ENCODE data around the gene KIF18A.

KIF18A gene

DNA sequence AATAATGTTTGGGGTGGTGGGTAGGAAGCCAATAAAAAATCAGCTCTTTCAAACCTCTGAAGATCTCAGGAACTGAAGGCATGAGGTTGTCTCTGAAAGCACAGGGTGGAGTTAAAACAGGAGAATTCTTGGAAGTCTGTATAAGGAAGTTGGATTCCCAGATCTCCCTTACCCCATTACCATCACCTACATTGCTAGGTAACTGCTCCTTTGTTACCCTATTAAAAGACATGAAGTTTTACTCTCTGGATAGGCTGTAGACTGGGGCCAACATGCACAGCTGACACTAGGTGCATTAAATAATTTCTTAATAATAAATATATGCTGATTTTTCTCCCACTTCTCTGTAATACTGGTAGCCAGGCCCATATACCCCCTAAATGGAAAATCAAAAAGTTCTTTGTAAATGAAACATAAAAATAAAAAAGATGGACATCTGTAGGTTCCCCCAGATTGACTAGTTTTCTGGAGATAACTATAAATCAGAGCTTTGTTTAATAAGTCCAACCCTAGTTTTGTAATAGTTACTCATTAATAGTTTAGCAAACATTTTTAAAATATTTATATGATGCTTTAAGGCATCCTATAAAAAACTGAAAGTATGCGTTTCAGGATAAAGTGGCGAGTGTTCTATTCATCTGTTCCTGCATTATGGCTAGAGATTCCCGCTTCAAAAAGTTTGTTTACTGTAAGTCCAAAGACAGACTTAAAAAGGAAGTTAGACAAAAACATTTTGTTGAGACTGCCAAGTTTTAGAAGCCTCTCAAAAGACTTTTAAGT is 63.8 kb downstream of the KIF18A start:
- no peaks in the 10 kb centered on the region for H3K27me3 Mint-ChIP-seq
- H3K27ac Mint-ChIP-seq: no peak overlapping the region
- H3K4me3 Mint-ChIP-seq: no peak overlapping the region

GRCh38 chr11:28040384-28040783 is 67.6 kb downstream of the KIF18A start:
- DNase-seq (no peak), ATAC-seq (no peak)
- peaks cover 3% of the 10 kb centered on the region for H3K9me3 Mint-ChIP-seq
- H3K36me3 Mint-ChIP-seq (ENCODE audit: low read depth): peaks cover 7% of the 10 kb centered on the region
- no peaks in the 10 kb centered on the region for H3K27me3 Mint-ChIP-seq
- H3K4me3 Mint-ChIP-seq: no peak overlapping the region
- no peaks in the 10 kb centered on the region for H3K4me1 Mint-ChIP-seq
- no peak overlapping the region for H3K27ac Mint-ChIP-seq

More for the DNA sequence above, 63.8 kb downstream of the KIF18A start:
- ATAC-seq: no peak
- Mint-ChIP-seq H3K4me1 (no peaks in the 10 kb centered on the region), H3K36me3 (ENCODE audit: low read depth) (peaks cover 2% of the 10 kb centered on the region), H3K9me3 (no peaks in the 10 kb centered on the region)
- DNase-seq: no peak

GRCh38 chr11:28038775-28039174 is 69.2 kb downstream of the KIF18A start:
- Mint-ChIP-seq H3K27me3 (no peaks in the 10 kb centered on the region), H3K9me3 (peaks cover 3% of the 10 kb centered on the region), H3K36me3 (ENCODE audit: low read depth) (peaks cover 7% of the 10 kb centered on the region), H3K27ac (no peak overlapping the region), H3K4me3 (no peak overlapping the region), H3K4me1 (no peaks in the 10 kb centered on the region)
- no peak for ATAC-seq
- DNase-seq: no peak

DNA sequence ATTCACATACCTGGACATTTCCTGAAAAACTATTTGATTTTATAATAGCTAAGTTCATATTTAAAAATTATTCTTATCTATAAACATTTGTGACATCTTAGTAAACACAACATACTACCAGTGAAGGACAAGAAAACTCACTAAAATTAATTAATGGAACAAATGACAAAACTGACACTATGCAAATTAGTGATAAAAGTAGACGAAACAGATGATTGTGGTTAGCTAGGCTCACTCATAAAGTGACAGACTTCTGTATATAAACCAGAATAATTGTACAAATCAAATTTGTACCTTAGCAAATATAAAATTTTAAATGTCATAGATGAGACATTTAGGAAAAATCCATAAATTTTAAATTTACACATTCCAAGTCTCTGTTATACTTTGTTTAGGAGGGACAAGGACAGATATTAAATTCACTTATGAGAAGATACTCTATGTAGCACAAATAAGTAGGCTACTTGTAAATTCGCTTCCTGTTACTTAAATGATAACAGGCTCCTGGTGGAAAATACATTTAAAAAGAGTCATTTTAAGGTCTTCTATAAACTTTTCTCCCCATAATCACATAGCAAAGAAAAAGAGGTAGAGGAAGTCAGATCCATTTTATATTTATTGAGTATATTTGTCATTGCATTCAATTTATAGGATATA is 81.2 kb downstream of the KIF18A start:
- no peaks in the 10 kb centered on the region for H3K27me3 Mint-ChIP-seq
- H3K36me3 Mint-ChIP-seq (ENCODE audit: low read depth): peaks cover 28% of the 10 kb centered on the region
- no peak overlapping the region for H3K4me3 Mint-ChIP-seq
- H3K9me3 Mint-ChIP-seq: peaks cover 6% of the 10 kb centered on the region
- no peak overlapping the region for H3K27ac Mint-ChIP-seq
- DNase-seq (no peak), ATAC-seq (no peak)
- H3K4me1 Mint-ChIP-seq: peaks cover 2% of the 10 kb centered on the region

DNA sequence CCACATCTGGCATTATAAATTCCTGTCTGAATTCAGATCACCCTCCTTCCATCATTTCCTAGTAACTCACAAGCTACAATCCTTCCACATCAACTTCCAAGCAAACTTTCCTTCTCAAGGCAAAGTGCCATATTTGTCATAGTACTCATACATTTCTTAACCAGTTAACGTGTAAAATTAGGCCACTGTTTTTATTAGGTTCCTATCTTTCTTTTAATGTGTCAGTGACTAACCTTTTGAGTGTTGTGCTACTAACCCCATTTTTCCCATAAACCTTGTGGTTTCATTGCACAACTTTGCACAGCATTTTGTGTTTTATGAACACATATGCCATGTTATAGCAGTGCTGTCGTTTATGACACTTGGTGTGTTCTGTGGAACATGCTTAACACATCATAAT is 90.1 kb downstream of the KIF18A start:
- ATAC-seq: no peak
- Mint-ChIP-seq H3K4me1 (no peaks in the 10 kb centered on the region), H3K36me3 (ENCODE audit: low read depth) (peaks cover 4% of the 10 kb centered on the region), H3K4me3 (no peak overlapping the region), H3K27me3 (no peaks in the 10 kb centered on the region), H3K27ac (no peak overlapping the region), H3K9me3 (no peaks in the 10 kb centered on the region)
- DNase-seq: no peak

DNA sequence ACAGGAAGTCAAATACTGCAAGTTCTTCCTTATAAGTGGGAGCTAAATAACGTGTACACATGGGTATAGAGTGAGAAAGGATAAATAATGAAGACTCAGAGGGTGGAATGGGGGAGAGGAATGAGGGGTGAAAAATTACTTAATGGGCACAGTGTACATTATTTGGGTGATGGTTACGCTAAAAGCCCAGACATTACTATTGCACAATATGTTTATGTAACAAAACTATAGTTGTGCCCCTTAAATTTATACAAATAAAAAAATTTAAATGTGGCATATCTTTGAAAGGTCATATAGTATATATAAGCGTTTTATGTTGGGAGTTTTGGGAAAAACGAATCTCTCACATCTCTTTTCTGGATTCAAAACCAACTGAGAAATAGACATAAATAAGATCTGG is 96.1 kb downstream of the KIF18A start:
- Mint-ChIP-seq H3K9me3 (no peaks in the 10 kb centered on the region), H3K4me3 (no peak overlapping the region), H3K4me1 (no peaks in the 10 kb centered on the region), H3K27ac (no peak overlapping the region), H3K36me3 (ENCODE audit: low read depth) (no peaks in the 10 kb centered on the region), H3K27me3 (no peaks in the 10 kb centered on the region)
- ATAC-seq (no peak), DNase-seq (no peak)

GRCh38 chr11:28009996-28010395 is 98.0 kb downstream of the KIF18A start:
- DNase-seq (no peak), ATAC-seq (no peak)
- no peaks in the 10 kb centered on the region for H3K9me3 Mint-ChIP-seq
- no peak overlapping the region for H3K4me3 Mint-ChIP-seq
- H3K27me3 Mint-ChIP-seq: no peaks in the 10 kb centered on the region
- no peaks in the 10 kb centered on the region for H3K4me1 Mint-ChIP-seq
- H3K27ac Mint-ChIP-seq: no peak overlapping the region
- no peaks in the 10 kb centered on the region for H3K36me3 Mint-ChIP-seq (ENCODE audit: low read depth)

- H3K4me3 Mint-ChIP-seq: no peak overlapping the region
- H3K4me1 Mint-ChIP-seq: no peaks in the 10 kb centered on the region
- ATAC-seq (no peak), DNase-seq (no peak)
- peaks cover 3% of the 10 kb centered on the region for H3K9me3 Mint-ChIP-seq
- H3K36me3 Mint-ChIP-seq (ENCODE audit: low read depth): no peaks in the 10 kb centered on the region
- no peak overlapping the region for H3K27ac Mint-ChIP-seq
- no peaks in the 10 kb centered on the region for H3K27me3 Mint-ChIP-seq
Measured at GRCh38 chr11:28009388-28009787, 98.6 kb downstream of the KIF18A start.

GRCh38 chr11:28003615-28004014 is 104.3 kb downstream of the KIF18A start:
- Mint-ChIP-seq H3K4me3 (no peak overlapping the region), H3K27ac (no peak overlapping the region), H3K4me1 (no peaks in the 10 kb centered on the region), H3K9me3 (peaks cover 35% of the 10 kb centered on the region), H3K36me3 (ENCODE audit: low read depth) (peaks cover 13% of the 10 kb centered on the region), H3K27me3 (no peaks in the 10 kb centered on the region)
- ATAC-seq (no peak), DNase-seq (no peak)

GRCh38 chr11:27998552-27998951 is 109.4 kb downstream of the KIF18A start:
- Mint-ChIP-seq H3K27ac (no peak overlapping the region), H3K4me3 (no peak overlapping the region), H3K36me3 (ENCODE audit: low read depth) (peaks cover 13% of the 10 kb centered on the region), H3K4me1 (no peaks in the 10 kb centered on the region), H3K27me3 (no peaks in the 10 kb centered on the region), H3K9me3 (peaks cover 31% of the 10 kb centered on the region)
- DNase-seq (no peak), ATAC-seq (no peak)

GRCh38 chr11:27997344-27997743 is 110.6 kb downstream of the KIF18A start:
- DNase-seq: no peak
- H3K4me1 Mint-ChIP-seq: no peaks in the 10 kb centered on the region
- no peaks in the 10 kb centered on the region for H3K27me3 Mint-ChIP-seq
- peaks cover 21% of the 10 kb centered on the region for H3K9me3 Mint-ChIP-seq
- peaks cover 6% of the 10 kb centered on the region for H3K36me3 Mint-ChIP-seq (ENCODE audit: low read depth)
- H3K27ac Mint-ChIP-seq: no peak overlapping the region
- ATAC-seq: no peak
- no peak overlapping the region for H3K4me3 Mint-ChIP-seq

DNA sequence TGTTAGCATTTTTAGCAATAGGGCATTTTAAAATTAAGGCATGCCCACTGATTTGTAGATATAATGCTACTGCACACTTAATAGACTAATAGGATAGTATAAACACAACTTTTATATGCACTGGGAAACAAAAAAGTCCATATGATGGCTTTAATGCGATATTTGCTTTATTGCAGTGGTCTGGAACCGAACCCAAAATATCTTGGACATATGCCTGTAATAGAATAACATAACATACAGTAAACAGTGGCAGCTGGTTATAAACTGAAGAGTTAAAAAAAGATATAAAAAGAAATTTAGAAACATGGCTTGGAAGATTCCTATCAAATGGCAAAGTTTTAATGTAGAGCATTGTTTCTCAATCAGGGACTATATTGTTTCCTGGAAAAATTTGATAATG is 111.9 kb downstream of the KIF18A start:
- H3K9me3 Mint-ChIP-seq: peaks cover 13% of the 10 kb centered on the region
- ATAC-seq (no peak), DNase-seq (no peak)
- H3K4me1 Mint-ChIP-seq: no peaks in the 10 kb centered on the region
- H3K36me3 Mint-ChIP-seq (ENCODE audit: low read depth): no peaks in the 10 kb centered on the region
- no peak overlapping the region for H3K4me3 Mint-ChIP-seq
- H3K27me3 Mint-ChIP-seq: no peaks in the 10 kb centered on the region
- no peak overlapping the region for H3K27ac Mint-ChIP-seq

DNA sequence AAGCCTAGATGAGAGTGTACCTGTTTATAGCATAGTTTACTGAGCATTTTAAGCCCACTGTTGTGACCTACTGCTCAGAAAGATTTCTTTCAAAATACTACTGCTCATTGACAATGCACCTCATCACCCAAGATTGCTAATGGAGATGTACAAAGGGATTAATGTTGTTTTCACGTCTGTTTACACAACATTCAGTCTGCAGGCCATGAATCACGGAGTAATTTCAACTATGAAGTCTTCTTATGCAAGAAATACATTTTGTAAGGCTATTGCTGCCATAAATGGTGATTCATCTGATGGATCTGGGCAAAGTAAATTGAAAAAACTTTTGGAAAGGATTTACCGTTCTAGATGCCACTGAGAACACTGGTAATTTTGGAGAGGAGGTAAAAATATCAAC is 112.9 kb downstream of the KIF18A start:
- DNase-seq (no peak), ATAC-seq (no peak)
- Mint-ChIP-seq H3K4me3 (no peak overlapping the region), H3K27ac (no peak overlapping the region), H3K4me1 (no peaks in the 10 kb centered on the region), H3K9me3 (peaks cover 5% of the 10 kb centered on the region), H3K27me3 (no peaks in the 10 kb centered on the region), H3K36me3 (ENCODE audit: low read depth) (no peaks in the 10 kb centered on the region)

DNA sequence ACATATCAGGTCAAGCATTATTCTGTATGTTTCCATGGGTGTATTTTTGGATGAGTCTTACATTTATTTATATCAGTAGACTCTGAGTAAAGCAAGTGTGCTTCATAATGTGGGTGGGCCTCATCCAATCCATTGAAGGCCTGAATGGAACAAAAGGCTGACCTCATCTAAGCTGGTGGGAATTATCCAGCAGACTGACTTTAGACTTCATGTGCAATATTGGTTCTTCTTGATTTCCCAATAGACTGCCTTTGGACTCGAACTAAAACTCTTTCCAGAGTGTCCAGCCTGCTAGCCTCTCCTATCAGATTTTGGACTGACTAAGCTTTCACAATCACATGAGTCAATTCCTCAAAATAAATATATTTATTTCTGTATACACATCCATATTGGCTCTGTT is 116.2 kb downstream of the KIF18A start:
- no peaks in the 10 kb centered on the region for H3K36me3 Mint-ChIP-seq (ENCODE audit: low read depth)
- no peak for ATAC-seq
- H3K27me3 Mint-ChIP-seq: no peaks in the 10 kb centered on the region
- no peak overlapping the region for H3K4me3 Mint-ChIP-seq
- H3K4me1 Mint-ChIP-seq: no peaks in the 10 kb centered on the region
- DNase-seq: no peak
- no peak overlapping the region for H3K27ac Mint-ChIP-seq
- H3K9me3 Mint-ChIP-seq: no peaks in the 10 kb centered on the region

- no peak for ATAC-seq
Measured at GRCh38 chr11:27977527-27977926, 130.4 kb downstream of the KIF18A start.

More at GRCh38 chr11:27977527-27977926, 130.4 kb downstream of the KIF18A start:
- H3K36me3 Mint-ChIP-seq (ENCODE audit: low read depth): no peaks in the 10 kb centered on the region
- no peak for DNase-seq
- H3K27ac Mint-ChIP-seq: no peak overlapping the region
- no peaks in the 10 kb centered on the region for H3K9me3 Mint-ChIP-seq
- no peaks in the 10 kb centered on the region for H3K4me1 Mint-ChIP-seq
- H3K27me3 Mint-ChIP-seq: peaks cover 5% of the 10 kb centered on the region
- H3K4me3 Mint-ChIP-seq: no peak overlapping the region

All from activated naive CD8-positive, alpha-beta T cell treated with anti-CD3 and anti-CD28 coated beads, Interleukin-2, amount 50 U/mL, for 24 hours (primary cell).